Astrocyte (in vitro differentiated cells and primary cell): ENCODE measurements around the gene NCBP2. TPM values are rescaled to one million over a fixed set of nuclear protein-coding genes. Genes with fewer than 3 reads are reported as not detected.

ENCODE experiments used
- DNase-seq: peaks from one replicate; pipeline ENCODE4 v3.0.0-alpha.2; 2010; ENCODE audit warnings: low read depth
- FAIRE-seq: peaks from 2 replicates; lab custom pipeline; 2011; peaks lifted over from hg19 to GRCh38; lab: Jason Lieb, UNC
- H2AFZ ChIP-seq: 2 replicates; pipeline ENCODE4 v1.6.0; 2012; ENCODE audit warnings: low read depth, low read length, inconsistent platforms
- H3K27ac ChIP-seq: 2 replicates; pipeline ENCODE4 v1.5.1; 2011; ENCODE audit warnings: low read depth, low read length, inconsistent platforms
- H3K27me3 ChIP-seq: 2 replicates; pipeline ENCODE4 v1.6.0; 2011; ENCODE audit warnings: low read length, inconsistent platforms; ENCODE audit not compliant: insufficient read depth
- H3K36me3 ChIP-seq: 2 replicates; pipeline ENCODE4 v1.5.1; 2011; ENCODE audit warnings: low read length, inconsistent platforms; ENCODE audit not compliant: insufficient read depth
- H3K4me1 ChIP-seq: 2 replicates; pipeline ENCODE4 v1.5.1; 2011; ENCODE audit warnings: low read length, inconsistent platforms; ENCODE audit not compliant: insufficient read depth
- H3K4me2 ChIP-seq: 2 replicates; pipeline ENCODE4 v1.6.0; 2012; ENCODE audit warnings: low read length, inconsistent platforms
- H3K4me3 ChIP-seq: 2 replicates; pipeline ENCODE4 v1.5.1; 2011; ENCODE audit warnings: low read depth, mild to moderate bottlenecking, low read length, inconsistent platforms; ENCODE audit not compliant: insufficient read depth
- H3K79me2 ChIP-seq: 2 replicates; pipeline ENCODE4 v1.6.0; 2012; ENCODE audit warnings: mild to moderate bottlenecking, low read length, inconsistent platforms; ENCODE audit not compliant: insufficient read depth
- H3K9ac ChIP-seq: 2 replicates; pipeline ENCODE4 v1.6.0; 2012; ENCODE audit warnings: mild to moderate bottlenecking, low read length, inconsistent platforms
- H3K9me3 ChIP-seq: 2 replicates; pipeline ENCODE4 v1.5.1; 2012; ENCODE audit warnings: low read depth, mild to moderate bottlenecking, low read length, inconsistent platforms; ENCODE audit not compliant: insufficient read depth
- H4K20me1 ChIP-seq: 2 replicates; pipeline ENCODE4 v1.6.0; 2012; ENCODE audit warnings: low read length, inconsistent platforms; ENCODE audit not compliant: insufficient read depth
- H3K27ac Mint-ChIP-seq: one replicate; pipeline ENCODE4 v1.8.0; 2021; ENCODE audit warnings: mild to moderate bottlenecking, mixed read lengths; ENCODE audit not compliant: unreplicated experiment
- H3K27me3 Mint-ChIP-seq: one replicate; pipeline ENCODE4 v1.8.0; 2021; ENCODE audit warnings: low read depth, mixed read lengths; ENCODE audit not compliant: unreplicated experiment
- H3K36me3 Mint-ChIP-seq: one replicate; pipeline ENCODE4 v1.8.0; 2021; ENCODE audit warnings: low read depth, mixed read lengths; ENCODE audit not compliant: unreplicated experiment
- H3K4me1 Mint-ChIP-seq: one replicate; pipeline ENCODE4 v1.8.0; 2021; ENCODE audit warnings: low read depth, mixed read lengths; ENCODE audit not compliant: unreplicated experiment
- H3K4me3 Mint-ChIP-seq: one replicate; pipeline ENCODE4 v1.8.0; 2021; ENCODE audit warnings: mild to moderate bottlenecking, moderate library complexity, mixed read lengths; ENCODE audit not compliant: unreplicated experiment
- H3K9me3 Mint-ChIP-seq: one replicate; pipeline ENCODE4 v1.8.0; 2021; ENCODE audit warnings: mild to moderate bottlenecking, mixed read lengths; ENCODE audit not compliant: unreplicated experiment
- CTCF ChIP-seq: IDR thresholded peaks from 2 replicates; pipeline ENCODE4 v1.5.1; 2011; ENCODE audit warnings: low read depth, mild to moderate bottlenecking, inconsistent platforms, low read length, moderate library complexity; ENCODE audit not compliant: insufficient read depth
- EZH2 ChIP-seq: IDR thresholded peaks from 2 replicates; pipeline ENCODE4 v1.6.1; 2012; ENCODE audit warnings: mild to moderate bottlenecking, low read length, inconsistent platforms; ENCODE audit not compliant: insufficient read depth
- total RNA-seq: library from RNA; stranded (reverse); gene quantifications from 2 replicates; pipeline ENCODE4 v1.2.1, GENCODE V29; 2021

The NCBP2 gene
- total RNA-seq, 1 donor from 2014 or later = 90.6 TPM

GRCh38 chr3:196931828-196932587 is 10.3 kb downstream of the NCBP2 start:
- peaks cover 8% of the 10 kb centered on the region for H4K20me1 ChIP-seq
- Mint-ChIP-seq H3K36me3 (peaks cover 32% of the 10 kb centered on the region), H3K9me3 (no peaks in the 10 kb centered on the region), H3K4me1 (no peaks in the 10 kb centered on the region), H3K27ac (no peak overlapping the region), H3K4me3 (no peak overlapping the region), H3K27me3 (no peaks in the 10 kb centered on the region)
- H3K4me1 ChIP-seq = no peaks in the 10 kb centered on the region
- no peak for DNase-seq
- no peak overlapping the region for H3K9ac ChIP-seq
- H2AFZ ChIP-seq = no peak overlapping the region
- no peaks in the 10 kb centered on the region for H3K27me3 ChIP-seq
- no peak for FAIRE-seq
- no peak overlapping the region for H3K4me2 ChIP-seq
- H3K27ac ChIP-seq = no peak overlapping the region
- no peaks in the 10 kb centered on the region for H3K9me3 ChIP-seq
- H3K4me3 ChIP-seq = no peak overlapping the region
- peaks cover 50% of the 10 kb centered on the region for H3K36me3 ChIP-seq
- peaks cover 2% of the 10 kb centered on the region for H3K79me2 ChIP-seq
- no peak for TF ChIP-seq CTCF
- no peak for TF ChIP-seq EZH2

GRCh38 chr3:196931157-196931556 is 11.2 kb downstream of the NCBP2 start:
- Histone ChIP-seq H3K36me3 (peaks cover 42% of the 10 kb centered on the region), H3K4me2 (no peak overlapping the region), H3K4me1 (no peaks in the 10 kb centered on the region), H4K20me1 (peaks cover 5% of the 10 kb centered on the region), H3K4me3 (no peak overlapping the region), H3K79me2 (no peaks in the 10 kb centered on the region), H3K27me3 (no peaks in the 10 kb centered on the region), H3K9me3 (no peaks in the 10 kb centered on the region), H3K9ac (no peak overlapping the region), H2AFZ (no peak overlapping the region), H3K27ac (no peak overlapping the region)
- Mint-ChIP-seq H3K36me3 (peaks cover 30% of the 10 kb centered on the region), H3K27ac (no peak overlapping the region), H3K4me1 (no peaks in the 10 kb centered on the region), H3K4me3 (no peak overlapping the region), H3K27me3 (no peaks in the 10 kb centered on the region), H3K9me3 (no peaks in the 10 kb centered on the region)
- DNase-seq (no peak), FAIRE-seq (no peak)
- TF ChIP-seq CTCF (no peak), EZH2 (no peak)
